ENCODE results near the gene PDXK. TPM values are rescaled to one million over a fixed set of nuclear protein-coding genes. Genes with fewer than 3 reads are reported as not detected.

Gene PDXK
- total RNA-seq, 4 donors from 2014 or later, result 58.8 to 111 (median 93.5) TPM

GRCh38 chr21:43691086-43691795, 27.7 kb upstream of the PDXK start:
- no peak for TF ChIP-seq CTCF (IDR thresholded peaks at IDR 0.05)
- no peak for ATAC-seq (ENCODE audit: low FRiP score)
- no peak for DNase-seq (ENCODE audit: low spot score)

- TF ChIP-seq CTCF (IDR thresholded peaks at IDR 0.05), result no peak
- ATAC-seq (ENCODE audit: low FRiP score), result no peak
- DNase-seq (ENCODE audit: low spot score), result no peak
Measured at GRCh38 chr21:43691801-43692200, 27.1 kb upstream of the PDXK start.

GRCh38 chr21:43692949-43693348, 26.0 kb upstream of the PDXK start:
- ATAC-seq (ENCODE audit: low FRiP score) (no peak), DNase-seq (ENCODE audit: low spot score) (no peak)
- no peak for TF ChIP-seq CTCF (IDR thresholded peaks at IDR 0.05)

GRCh38 chr21:43693981-43694380, 24.9 kb upstream of the PDXK start:
- no peak for DNase-seq (ENCODE audit: low spot score)
- TF ChIP-seq CTCF (IDR thresholded peaks at IDR 0.05), result no peak
- no peak for ATAC-seq (ENCODE audit: low FRiP score)

GRCh38 chr21:43694437-43695079, 24.4 kb upstream of the PDXK start:
- TF ChIP-seq CTCF (IDR thresholded peaks at IDR 0.05), result no peak
- DNase-seq (ENCODE audit: low spot score) (no peak), ATAC-seq (ENCODE audit: low FRiP score) (no peak)

GRCh38 chr21:43696214-43696613, 22.7 kb upstream of the PDXK start:
- no peak for ATAC-seq (ENCODE audit: low FRiP score)
- no peak for TF ChIP-seq CTCF (IDR thresholded peaks at IDR 0.05)
- no peak for DNase-seq (ENCODE audit: low spot score)

All from omental fat pad (tissue), 4 donors.